Endothelial cell of umbilical vein (primary cell): ENCODE results near the gene SAA2.

Experiments used
- EZH2 ChIP-seq: IDR thresholded peaks from 2 replicates; pipeline ENCODE4 v1.6.1; 2012; ENCODE audit warnings: borderline replicate concordance, low read depth, mild to moderate bottlenecking, moderate library complexity, low read length, inconsistent platforms; ENCODE audit not compliant: severe bottlenecking
- GATA2 ChIP-seq: IDR thresholded peaks from 2 replicates; pipeline ENCODE4 v1.7.0; 2011; ENCODE audit warnings: low read depth, mild to moderate bottlenecking, moderate library complexity, mixed read lengths, low read length; ENCODE audit not compliant: insufficient read length, insufficient read depth
- JUN ChIP-seq: IDR thresholded peaks from 2 replicates; pipeline ENCODE4 v1.6.1; 2011; ENCODE audit warnings: borderline replicate concordance, low read depth; ENCODE audit not compliant: insufficient read length, insufficient read depth
- MYC ChIP-seq: IDR thresholded peaks from one replicate; pipeline ENCODE4 v1.6.1; 2011; ENCODE audit warnings: mild to moderate bottlenecking, low read depth, low read length
- POLR2A ChIP-seq: IDR thresholded peaks from 2 replicates; pipeline ENCODE4 v1.6.1; 2012; ENCODE audit warnings: low read depth, mild to moderate bottlenecking, control low read depth, low read length
- POLR2AphosphoS5 ChIP-seq: IDR thresholded peaks from 2 replicates; pipeline ENCODE4 v1.6.1; 2012; ENCODE audit warnings: low read depth, mild to moderate bottlenecking, control low read depth, low read length, moderate library complexity; ENCODE audit not compliant: insufficient read depth
- TF ChIP-seq, protein P1 (sequence below), 2 donors: IDR thresholded peaks; 1 replicate in 1 of 2; 2 replicates in 1 of 2; pipeline ENCODE4 v1.5.1; 2011; ENCODE audit warnings: low read length in 2 of 2, mild to moderate bottlenecking in 2 of 2, moderate library complexity in 2 of 2, control low read depth in 1 of 2, inconsistent platforms in 1 of 2, low read depth in 1 of 2; ENCODE audit not compliant: insufficient read depth in 1 of 2; ENCODE audit errors: extremely low read depth in 1 of 2

DNA sequence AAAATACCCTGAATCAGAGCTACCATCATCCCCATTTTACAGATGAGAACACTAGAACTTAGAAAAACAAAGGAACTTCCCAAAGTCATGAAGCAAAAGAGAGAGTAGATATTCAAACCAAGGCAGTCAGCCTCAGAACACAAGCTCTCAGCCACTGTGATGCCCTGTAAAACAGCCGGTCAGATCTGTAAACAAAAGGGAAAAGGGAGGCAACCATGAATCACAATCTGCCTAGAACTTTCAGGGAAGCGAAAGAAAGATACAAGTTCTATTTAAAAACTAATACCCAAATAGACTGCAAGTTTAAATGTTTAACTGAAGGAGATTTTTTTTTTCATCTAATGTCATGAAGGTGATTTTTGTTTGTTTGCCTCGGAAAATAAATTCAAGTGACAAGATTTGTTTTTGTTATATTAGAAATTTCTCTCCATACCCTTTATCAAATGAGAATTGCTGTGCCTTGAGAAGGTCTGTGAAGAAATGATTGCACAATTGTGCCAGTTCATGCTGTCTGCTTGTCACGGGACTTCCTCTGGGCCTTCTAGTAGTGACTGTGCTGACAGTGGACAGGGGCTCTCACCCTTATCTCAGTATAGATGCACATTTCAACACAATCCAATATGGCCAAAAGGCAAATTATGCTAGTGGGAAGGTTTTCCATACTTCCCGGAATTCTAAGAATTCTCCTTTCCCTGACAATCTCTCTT is 29.2 kb upstream of the SAA2 start:
- TF ChIP-seq, protein P1, sequence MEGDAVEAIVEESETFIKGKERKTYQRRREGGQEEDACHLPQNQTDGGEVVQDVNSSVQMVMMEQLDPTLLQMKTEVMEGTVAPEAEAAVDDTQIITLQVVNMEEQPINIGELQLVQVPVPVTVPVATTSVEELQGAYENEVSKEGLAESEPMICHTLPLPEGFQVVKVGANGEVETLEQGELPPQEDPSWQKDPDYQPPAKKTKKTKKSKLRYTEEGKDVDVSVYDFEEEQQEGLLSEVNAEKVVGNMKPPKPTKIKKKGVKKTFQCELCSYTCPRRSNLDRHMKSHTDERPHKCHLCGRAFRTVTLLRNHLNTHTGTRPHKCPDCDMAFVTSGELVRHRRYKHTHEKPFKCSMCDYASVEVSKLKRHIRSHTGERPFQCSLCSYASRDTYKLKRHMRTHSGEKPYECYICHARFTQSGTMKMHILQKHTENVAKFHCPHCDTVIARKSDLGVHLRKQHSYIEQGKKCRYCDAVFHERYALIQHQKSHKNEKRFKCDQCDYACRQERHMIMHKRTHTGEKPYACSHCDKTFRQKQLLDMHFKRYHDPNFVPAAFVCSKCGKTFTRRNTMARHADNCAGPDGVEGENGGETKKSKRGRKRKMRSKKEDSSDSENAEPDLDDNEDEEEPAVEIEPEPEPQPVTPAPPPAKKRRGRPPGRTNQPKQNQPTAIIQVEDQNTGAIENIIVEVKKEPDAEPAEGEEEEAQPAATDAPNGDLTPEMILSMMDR (IDR thresholded peaks at IDR 0.05; ENCODE audit: extremely low read depth in 1 of 2, insufficient read depth in 1 of 2, low read depth in 1 of 2, low read length in 2 of 2): no peak
- no peak for TF ChIP-seq POLR2AphosphoS5
- TF ChIP-seq POLR2A: no peak
- TF ChIP-seq EZH2: no peak
- TF ChIP-seq GATA2: no peak
- no peak for TF ChIP-seq MYC
- TF ChIP-seq JUN: no peak
